ENCODE results near the gene EIF6.

Gene EIF6

GRCh38 chr20:35297740-35298139 lies 13.2 kb upstream of the EIF6 start:
- no peak for DNase-seq
- in situ Hi-C loops (cut with HindIII; ENCODE audit: low pct_ligation_motif_present, low pct_unique_long_range_greater_than_20kb, low sequenced_read_pairs): no loop called here

- in situ Hi-C loops (cut with HindIII; ENCODE audit: low pct_ligation_motif_present, low pct_unique_long_range_greater_than_20kb, low sequenced_read_pairs): no loop called here
Measured at GRCh38 chr20:35297155-35297554, 12.6 kb upstream of the EIF6 start.

GRCh38 chr20:35296101-35296554 lies 11.6 kb upstream of the EIF6 start:
- DNase-seq: no peak
- in situ Hi-C loops (cut with HindIII; ENCODE audit: low pct_ligation_motif_present, low pct_unique_long_range_greater_than_20kb, low sequenced_read_pairs): no loop called here

More at GRCh38 chr20:35297155-35297554, 12.6 kb upstream of the EIF6 start:
- DNase-seq: no peak

GRCh38 chr20:35295674-35296073 lies 11.1 kb upstream of the EIF6 start:
- in situ Hi-C loops (cut with HindIII; ENCODE audit: low pct_ligation_motif_present, low pct_unique_long_range_greater_than_20kb, low sequenced_read_pairs): no loop called here
- no peak for DNase-seq

- no peak for DNase-seq
- in situ Hi-C loops (cut with HindIII; ENCODE audit: low pct_ligation_motif_present, low pct_unique_long_range_greater_than_20kb, low sequenced_read_pairs): no loop called here
Measured at GRCh38 chr20:35295058-35295457, 10.5 kb upstream of the EIF6 start.

- DNase-seq: no peak
- in situ Hi-C loops (cut with HindIII; ENCODE audit: low pct_ligation_motif_present, low pct_unique_long_range_greater_than_20kb, low sequenced_read_pairs): no loop called here
Measured at GRCh38 chr20:35294293-35294685, 9.7 kb upstream of the EIF6 start.

- DNase-seq: no peak
- in situ Hi-C loops (cut with HindIII; ENCODE audit: low pct_ligation_motif_present, low pct_unique_long_range_greater_than_20kb, low sequenced_read_pairs): no loop called here
Measured at GRCh38 chr20:35293303-35294292, 9.0 kb upstream of the EIF6 start.

- no peak for DNase-seq
- in situ Hi-C loops (cut with HindIII; ENCODE audit: low pct_ligation_motif_present, low pct_unique_long_range_greater_than_20kb, low sequenced_read_pairs): no loop called here
Measured at GRCh38 chr20:35292504-35293285, 8.1 kb upstream of the EIF6 start.

GRCh38 chr20:35291654-35292503 lies 7.3 kb upstream of the EIF6 start, which contains the start of gene FAM83C:
Gene FAM83C (minus strand): TSS chr20:35292425. CDS start chr20:35292304, 121 bp downstream.
- in situ Hi-C loops (cut with HindIII; ENCODE audit: low pct_ligation_motif_present, low pct_unique_long_range_greater_than_20kb, low sequenced_read_pairs): no loop called here
- DNase-seq: no peak

GRCh38 chr20:35290887-35291417 lies 6.4 kb upstream of the EIF6 start:
- in situ Hi-C loops (cut with HindIII; ENCODE audit: low pct_ligation_motif_present, low pct_unique_long_range_greater_than_20kb, low sequenced_read_pairs): no loop called here
- DNase-seq: no peak

- DNase-seq: no peak
- in situ Hi-C loops (cut with HindIII; ENCODE audit: low pct_ligation_motif_present, low pct_unique_long_range_greater_than_20kb, low sequenced_read_pairs): no loop called here
Measured at GRCh38 chr20:35290186-35290886, 5.8 kb upstream of the EIF6 start.

- in situ Hi-C loops (cut with HindIII; ENCODE audit: low pct_ligation_motif_present, low pct_unique_long_range_greater_than_20kb, low sequenced_read_pairs): no loop called here
Measured at GRCh38 chr20:35288325-35289060, 3.9 kb upstream of the EIF6 start.

GRCh38 chr20:35287509-35288324 lies 3.1 kb upstream of the EIF6 start:
- in situ Hi-C loops (cut with HindIII; ENCODE audit: low pct_ligation_motif_present, low pct_unique_long_range_greater_than_20kb, low sequenced_read_pairs): no loop called here
- no peak for DNase-seq

More at GRCh38 chr20:35288325-35289060, 3.9 kb upstream of the EIF6 start:
- DNase-seq: no peak

- DNase-seq: no peak
- in situ Hi-C loops (cut with HindIII; ENCODE audit: low pct_ligation_motif_present, low pct_unique_long_range_greater_than_20kb, low sequenced_read_pairs): no loop called here
Measured at GRCh38 chr20:35286899-35287508, 2.4 kb upstream of the EIF6 start.

- no peak for DNase-seq
- in situ Hi-C loops (cut with HindIII; ENCODE audit: low pct_ligation_motif_present, low pct_unique_long_range_greater_than_20kb, low sequenced_read_pairs): no loop called here
Measured at GRCh38 chr20:35286077-35286898, 1.7 kb upstream of the EIF6 start.

Measured in ACHN (cell line).